IPS DF 4.7 (cell line): ENCODE measurements around the gene ADAM20.
"Not testable (repeated sequence)": the region's sequence is repeated elsewhere in the genome, so short reads cannot be mapped to it uniquely, and the experiment has no call there.

Experiments
- DNase-seq: peaks from one replicate; pipeline ENCODE4 v3.0.0-alpha.2; 2013; ENCODE audit warnings: low spot score; ENCODE audit errors: extremely low read depth

The ADAM20 gene

GRCh38 chr14:70534904-70535303, at the start of gene ADAM20:
TSS of gene ADAM20 (minus strand) at chr14:70535004. CDS start at chr14:70524757, 10,247 bp downstream.
- DNase-seq = no peak

GRCh38 chr14:70576891-70577290, 42.1 kb upstream of the ADAM20 start:
- DNase-seq = no peak

- DNase-seq = no peak
Measured at GRCh38 chr14:70573050-70573449, 38.2 kb upstream of the ADAM20 start.

GRCh38 chr14:70571139-70571538, 36.3 kb upstream of the ADAM20 start:
- DNase-seq = no peak

GRCh38 chr14:70567791-70568190, 33.0 kb upstream of the ADAM20 start:
- peak; percentile 22 for DNase-seq

- no peak for DNase-seq
Measured at GRCh38 chr14:70563869-70564268, 29.1 kb upstream of the ADAM20 start.

- DNase-seq = no peak
Measured at GRCh38 chr14:70563417-70563816, 28.6 kb upstream of the ADAM20 start.

GRCh38 chr14:70558356-70558755, 23.6 kb upstream of the ADAM20 start:
- no peak for DNase-seq

GRCh38 chr14:70555890-70556289, 21.1 kb upstream of the ADAM20 start:
- DNase-seq = no peak

- DNase-seq = no peak
Measured at GRCh38 chr14:70538087-70538486, 3.3 kb upstream of the ADAM20 start.

GRCh38 chr14:70536830-70537229, 2.0 kb upstream of the ADAM20 start:
- DNase-seq = no peak

- DNase-seq = no peak
Measured at GRCh38 chr14:70530417-70530816, 4.4 kb downstream of the ADAM20 start.

- no peak for DNase-seq
Measured at GRCh38 chr14:70527501-70528105, 7.2 kb downstream of the ADAM20 start.

- no peak for DNase-seq
Measured at GRCh38 chr14:70525691-70526090, 9.1 kb downstream of the ADAM20 start.

- no peak for DNase-seq
Measured at GRCh38 chr14:70515811-70516210, 19.0 kb downstream of the ADAM20 start.

- no peak for DNase-seq
Measured at GRCh38 chr14:70514168-70515069, 20.4 kb downstream of the ADAM20 start.

GRCh38 chr14:70498191-70498590, 36.6 kb downstream of the ADAM20 start:
- DNase-seq = no peak

- DNase-seq = no peak
Measured at GRCh38 chr14:70489579-70490200, 45.1 kb downstream of the ADAM20 start.

GRCh38 chr14:70477356-70478105, 57.3 kb downstream of the ADAM20 start:
- not testable (repeated sequence) for DNase-seq

GRCh38 chr14:70475459-70475858, 59.3 kb downstream of the ADAM20 start:
- DNase-seq = not testable (repeated sequence)

GRCh38 chr14:70473825-70474224, 61.0 kb downstream of the ADAM20 start:
- no peak for DNase-seq
